Breast epithelium (tissue), 4 donors: ENCODE measurements around the gene NINJ2. TPM values are rescaled to one million over a fixed set of nuclear protein-coding genes. Genes with fewer than 3 reads are reported as not detected.

Experiments
- DNase-seq, 2 donors: peaks; one replicate each; pipeline ENCODE4 v3.0.0-alpha.2; 2019; ENCODE audit warnings: low spot score in 2 of 2
- H3K27ac ChIP-seq, 2 donors: fragments of 200-600 bp; sonication (generic) in 1 of 2; one replicate each; pipeline ENCODE4 v1.5.1; 2016 to 2019; ENCODE audit warnings: mild to moderate bottlenecking in 1 of 2
- H3K27me3 ChIP-seq, 2 donors: fragments of 200-600 bp; sonication (generic) in 1 of 2; one replicate each; pipeline versions ENCODE4 v1.5.1 to v1.6.0; 2017 to 2019; ENCODE audit warnings: control low read depth in 1 of 2, mild to moderate bottlenecking in 1 of 2
- H3K36me3 ChIP-seq: fragments of 200-600 bp; one replicate; pipeline ENCODE4 v1.5.1; 2019
- H3K4me1 ChIP-seq, 2 donors: fragments of 200-600 bp; sonication (generic); one replicate each; pipeline ENCODE4 v1.5.1; 2016 to 2019; ENCODE audit warnings: control low read depth in 1 of 2
- H3K4me3 ChIP-seq, 3 donors: fragments of 200-600 bp; sonication (generic); 1 replicate in 2 of 3; 2 replicates in 1 of 3; pipeline ENCODE4 v1.5.1; 2016 to 2019; ENCODE audit warnings: mild to moderate bottlenecking in 3 of 3, moderate library complexity in 2 of 3
- H3K9me3 ChIP-seq, 2 donors: fragments of 200-600 bp; sonication (generic) in 1 of 2; one replicate each; pipeline ENCODE4 v1.5.1; 2016 to 2019; ENCODE audit warnings: control low read depth in 1 of 2
- CTCF ChIP-seq, 3 donors: fragments of 450-650 bp; IDR thresholded peaks; one replicate each; pipeline ENCODE4 v1.5.1; 2016 to 2017; ENCODE audit warnings: antibody characterized with exemption in 3 of 3, mild to moderate bottlenecking in 3 of 3, moderate library complexity in 3 of 3
- POLR2A ChIP-seq: fragments of 450-650 bp; IDR thresholded peaks from one replicate; pipeline ENCODE4 v1.6.1; 2016; ENCODE audit warnings: antibody characterized with exemption, mild to moderate bottlenecking, moderate library complexity
- POLR2AphosphoS5 ChIP-seq, 3 donors: sonication (generic); formaldehyde crosslinking; IDR thresholded peaks; one replicate each; pipeline ENCODE4 v1.6.1; 2017; ENCODE audit warnings: antibody characterized with exemption in 3 of 3
- intact Hi-C: fragments of 100-400 bp; cut with DNase I; formaldehyde crosslinking; loops from one replicate; pipeline ENCODE4 v1.15.1; 2023; ENCODE audit warnings: low total_unique reads
- total RNA-seq, 3 donors: library from RNA; depleted of rRNA; stranded (reverse); fragments of >200 nt; gene quantifications; one replicate each; pipeline ENCODE4 v1.1.0, GENCODE V29; 2016

Gene NINJ2
- total RNA-seq, 3 donors from 2014 or later: 6.3 to 17.0 (median 6.9) TPM

GRCh38 chr12:527241-527640 lies 136.0 kb downstream of the NINJ2 start:
- Histone ChIP-seq H3K27me3 (no peaks in the 10 kb centered on the region), H3K9me3 (peaks cover under 1 to 3% of the 10 kb centered on the region in 2 donors), H3K36me3 (no peaks in the 10 kb centered on the region), H3K27ac (no peak overlapping the region), H3K4me3 (no peak overlapping the region), H3K4me1 (no peaks in the 10 kb centered on the region)
- no peak for TF ChIP-seq POLR2AphosphoS5 (IDR thresholded peaks at IDR 0.05)
- no peak for TF ChIP-seq CTCF (IDR thresholded peaks at IDR 0.05)
- TF ChIP-seq POLR2A: no peak
- intact Hi-C loops: no loop called here
- no peak for DNase-seq

- no peak overlapping the region for H3K27ac ChIP-seq
- no peak overlapping the region for H3K4me3 ChIP-seq
- TF ChIP-seq CTCF (IDR thresholded peaks at IDR 0.05) (no peak), POLR2A (no peak), POLR2AphosphoS5 (IDR thresholded peaks at IDR 0.05) (no peak)
- no peaks in the 10 kb centered on the region for H3K27me3 ChIP-seq
- intact Hi-C loops: no loop called here
- H3K4me1 ChIP-seq: no peaks in the 10 kb centered on the region
- no peaks in the 10 kb centered on the region for H3K9me3 ChIP-seq
- no peaks in the 10 kb centered on the region for H3K36me3 ChIP-seq
- DNase-seq: no peak
These were observed 137.2 kb downstream of the NINJ2 start for GRCh38 chr12:526089-526488.

GRCh38 chr12:524167-524951 lies 138.9 kb downstream of the NINJ2 start:
- intact Hi-C loops: no loop called here
- no peak overlapping the region for H3K4me3 ChIP-seq
- H3K9me3 ChIP-seq: no peaks in the 10 kb centered on the region
- H3K4me1 ChIP-seq: no peaks in the 10 kb centered on the region
- H3K27ac ChIP-seq: no peak overlapping the region
- DNase-seq: peak in 1 of 2 donors; percentile 25
- TF ChIP-seq CTCF (IDR thresholded peaks at IDR 0.05): no peak
- no peak for TF ChIP-seq POLR2A
- TF ChIP-seq POLR2AphosphoS5 (IDR thresholded peaks at IDR 0.05): no peak
- no peaks in the 10 kb centered on the region for H3K27me3 ChIP-seq
- H3K36me3 ChIP-seq: no peaks in the 10 kb centered on the region

GRCh38 chr12:522692-523378 lies 140.4 kb downstream of the NINJ2 start:
- Histone ChIP-seq H3K27me3 (no peaks in the 10 kb centered on the region), H3K36me3 (no peaks in the 10 kb centered on the region), H3K9me3 (no peaks in the 10 kb centered on the region), H3K4me3 (no peak overlapping the region), H3K27ac (no peak overlapping the region), H3K4me1 (no peaks in the 10 kb centered on the region)
- intact Hi-C loops: no loop called here
- no peak for DNase-seq
- TF ChIP-seq POLR2A (no peak), POLR2AphosphoS5 (IDR thresholded peaks at IDR 0.05) (no peak), CTCF (IDR thresholded peaks at IDR 0.05) (no peak)

GRCh38 chr12:520119-520518 lies 143.1 kb downstream of the NINJ2 start:
- no peak for TF ChIP-seq CTCF (IDR thresholded peaks at IDR 0.05)
- DNase-seq: no peak
- no peaks in the 10 kb centered on the region for H3K27me3 ChIP-seq
- no peaks in the 10 kb centered on the region for H3K9me3 ChIP-seq
- no peak overlapping the region for H3K27ac ChIP-seq
- H3K36me3 ChIP-seq: no peaks in the 10 kb centered on the region
- H3K4me3 ChIP-seq: no peak overlapping the region
- H3K4me1 ChIP-seq: no peaks in the 10 kb centered on the region
- intact Hi-C loops: no loop called here
